ENCODE data around the gene ARHGAP33. TPM values are rescaled to one million over a fixed set of nuclear protein-coding genes. Genes with fewer than 3 reads are reported as not detected.

ARHGAP33 gene
- total RNA-seq, 2 donors from 2014 or later: 1.3 to 1.4 TPM

DNA sequence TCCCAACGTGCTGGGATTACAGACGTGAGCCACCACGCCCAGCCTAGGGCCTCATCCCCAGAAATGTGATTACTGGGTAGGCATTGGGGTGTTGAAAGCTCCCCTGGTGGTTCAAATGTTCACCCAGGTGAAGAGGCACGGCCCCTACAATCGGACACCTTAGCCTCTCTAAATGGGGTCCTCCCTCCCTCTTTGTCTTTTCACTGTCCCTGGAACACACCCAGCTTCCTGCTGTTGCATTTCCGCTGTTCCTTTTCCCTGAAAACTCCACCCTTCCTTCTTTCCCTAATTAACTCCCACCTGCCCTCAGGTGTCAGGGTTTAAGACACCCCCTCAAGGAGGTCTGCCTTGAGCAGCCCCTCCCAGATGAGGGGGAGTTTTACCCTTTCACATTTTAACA lies 40.9 kb downstream of the ARHGAP33 start:
- Histone ChIP-seq H3K4me1 (no peaks in the 10 kb centered on the region), H3K27ac (no peak overlapping the region), H3K36me3 (no peaks in the 10 kb centered on the region), H3K4me3 (no peak overlapping the region), H3K9me3 (no peaks in the 10 kb centered on the region), H3K27me3 (no peaks in the 10 kb centered on the region)
- TF ChIP-seq, protein P1, sequence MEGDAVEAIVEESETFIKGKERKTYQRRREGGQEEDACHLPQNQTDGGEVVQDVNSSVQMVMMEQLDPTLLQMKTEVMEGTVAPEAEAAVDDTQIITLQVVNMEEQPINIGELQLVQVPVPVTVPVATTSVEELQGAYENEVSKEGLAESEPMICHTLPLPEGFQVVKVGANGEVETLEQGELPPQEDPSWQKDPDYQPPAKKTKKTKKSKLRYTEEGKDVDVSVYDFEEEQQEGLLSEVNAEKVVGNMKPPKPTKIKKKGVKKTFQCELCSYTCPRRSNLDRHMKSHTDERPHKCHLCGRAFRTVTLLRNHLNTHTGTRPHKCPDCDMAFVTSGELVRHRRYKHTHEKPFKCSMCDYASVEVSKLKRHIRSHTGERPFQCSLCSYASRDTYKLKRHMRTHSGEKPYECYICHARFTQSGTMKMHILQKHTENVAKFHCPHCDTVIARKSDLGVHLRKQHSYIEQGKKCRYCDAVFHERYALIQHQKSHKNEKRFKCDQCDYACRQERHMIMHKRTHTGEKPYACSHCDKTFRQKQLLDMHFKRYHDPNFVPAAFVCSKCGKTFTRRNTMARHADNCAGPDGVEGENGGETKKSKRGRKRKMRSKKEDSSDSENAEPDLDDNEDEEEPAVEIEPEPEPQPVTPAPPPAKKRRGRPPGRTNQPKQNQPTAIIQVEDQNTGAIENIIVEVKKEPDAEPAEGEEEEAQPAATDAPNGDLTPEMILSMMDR (IDR thresholded peaks at IDR 0.05): no peak
- no peak for DNase-seq (ENCODE audit: low spot score)

DNA sequence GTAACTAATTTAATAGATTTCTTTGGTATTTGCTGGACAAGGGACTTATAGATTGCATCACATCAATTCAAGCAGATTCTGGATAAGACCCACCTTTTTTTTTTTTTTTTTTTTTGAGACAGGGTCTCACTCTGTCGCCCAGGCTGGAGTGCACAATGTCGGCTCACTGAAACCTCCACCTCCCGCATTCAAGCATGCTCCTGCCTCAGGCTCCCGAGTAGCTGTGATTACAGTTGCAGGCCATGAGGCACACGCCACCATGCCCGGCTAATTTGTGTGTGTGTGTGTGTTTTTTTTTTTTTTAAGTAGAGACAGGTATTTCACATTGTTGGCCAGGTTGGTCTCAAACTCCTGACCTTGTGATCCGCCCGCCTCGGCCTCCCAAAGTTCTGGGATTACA lies 41.5 kb downstream of the ARHGAP33 start:
- Histone ChIP-seq H3K36me3 (no peaks in the 10 kb centered on the region), H3K27ac (no peak overlapping the region), H3K27me3 (no peaks in the 10 kb centered on the region), H3K9me3 (no peaks in the 10 kb centered on the region), H3K4me1 (no peaks in the 10 kb centered on the region), H3K4me3 (no peak overlapping the region)
- DNase-seq (ENCODE audit: low spot score): no peak
- TF ChIP-seq, protein P1 (IDR thresholded peaks at IDR 0.05): no peak

DNA sequence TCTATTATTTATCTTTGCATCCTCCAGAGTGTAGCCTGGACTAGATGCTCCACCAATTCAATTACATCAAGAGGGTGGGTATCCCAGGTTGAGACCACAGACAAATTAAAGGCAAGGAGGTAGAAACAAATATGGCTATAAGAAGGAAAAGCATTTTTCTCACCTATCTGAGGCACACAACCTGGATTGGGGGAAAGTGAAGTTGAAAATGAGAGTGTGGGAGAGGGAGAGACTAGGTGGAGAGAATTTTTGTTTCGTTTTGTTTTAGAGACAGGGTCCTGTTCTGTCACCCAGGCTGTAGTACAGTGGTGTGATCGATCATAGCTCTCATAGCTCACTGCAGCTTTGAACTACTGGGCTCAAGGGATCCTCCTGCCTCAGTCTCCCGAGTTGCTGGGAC lies 43.1 kb downstream of the ARHGAP33 start:
- H3K4me1 ChIP-seq: no peaks in the 10 kb centered on the region
- H3K4me3 ChIP-seq: no peak overlapping the region
- DNase-seq (ENCODE audit: low spot score): no peak
- H3K27me3 ChIP-seq: no peaks in the 10 kb centered on the region
- no peak overlapping the region for H3K27ac ChIP-seq
- H3K9me3 ChIP-seq: no peaks in the 10 kb centered on the region
- TF ChIP-seq, protein P1 (IDR thresholded peaks at IDR 0.05): no peak
- H3K36me3 ChIP-seq: no peaks in the 10 kb centered on the region

DNA sequence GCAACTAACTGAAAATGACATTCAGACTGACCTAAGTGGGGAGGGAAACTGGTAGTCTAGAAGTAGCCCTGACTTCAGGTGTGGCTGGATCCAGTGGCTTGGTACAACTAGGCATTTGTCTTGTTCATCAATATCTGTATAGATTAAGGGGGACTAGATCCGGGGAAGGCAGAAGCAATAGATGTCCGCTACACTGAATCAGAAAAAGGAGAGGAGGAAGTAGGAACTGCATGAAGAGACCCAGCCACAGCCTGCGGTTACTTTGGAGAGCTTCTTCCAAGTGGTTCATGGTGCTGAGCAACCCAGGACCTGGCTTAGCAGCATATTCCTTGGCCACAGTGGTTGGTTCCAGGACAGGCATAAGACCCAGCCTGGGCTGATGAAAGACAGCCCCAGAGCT lies 47.2 kb downstream of the ARHGAP33 start:
- Histone ChIP-seq H3K27ac (no peak overlapping the region), H3K4me3 (no peak overlapping the region), H3K36me3 (no peaks in the 10 kb centered on the region), H3K4me1 (no peaks in the 10 kb centered on the region), H3K9me3 (no peaks in the 10 kb centered on the region), H3K27me3 (no peaks in the 10 kb centered on the region)
- TF ChIP-seq, protein P1 (IDR thresholded peaks at IDR 0.05): no peak
- DNase-seq (ENCODE audit: low spot score): no peak

DNA sequence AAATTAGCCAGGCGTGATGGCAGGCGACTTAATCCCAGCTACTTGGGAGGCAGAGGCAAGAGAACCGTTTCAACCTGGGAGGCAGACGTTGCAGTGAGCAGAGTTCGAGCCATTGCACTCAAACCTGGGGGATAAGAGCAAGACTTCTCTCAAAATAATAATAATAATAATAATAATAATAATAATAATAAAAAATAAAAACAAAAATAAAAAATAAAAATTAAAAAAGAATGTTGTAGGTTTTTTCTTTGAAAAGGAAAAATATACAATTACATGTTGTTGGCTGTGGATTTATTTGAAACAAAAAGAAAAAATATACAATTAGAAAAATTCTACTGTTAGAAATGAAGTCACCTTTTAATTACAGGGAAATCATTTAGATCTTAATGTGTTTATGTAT lies 48.8 kb downstream of the ARHGAP33 start:
- Histone ChIP-seq H3K36me3 (no peaks in the 10 kb centered on the region), H3K9me3 (no peaks in the 10 kb centered on the region), H3K27ac (no peak overlapping the region), H3K4me1 (no peaks in the 10 kb centered on the region), H3K27me3 (no peaks in the 10 kb centered on the region), H3K4me3 (no peak overlapping the region)
- TF ChIP-seq, protein P1 (IDR thresholded peaks at IDR 0.05): no peak
- no peak for DNase-seq (ENCODE audit: low spot score)

DNA sequence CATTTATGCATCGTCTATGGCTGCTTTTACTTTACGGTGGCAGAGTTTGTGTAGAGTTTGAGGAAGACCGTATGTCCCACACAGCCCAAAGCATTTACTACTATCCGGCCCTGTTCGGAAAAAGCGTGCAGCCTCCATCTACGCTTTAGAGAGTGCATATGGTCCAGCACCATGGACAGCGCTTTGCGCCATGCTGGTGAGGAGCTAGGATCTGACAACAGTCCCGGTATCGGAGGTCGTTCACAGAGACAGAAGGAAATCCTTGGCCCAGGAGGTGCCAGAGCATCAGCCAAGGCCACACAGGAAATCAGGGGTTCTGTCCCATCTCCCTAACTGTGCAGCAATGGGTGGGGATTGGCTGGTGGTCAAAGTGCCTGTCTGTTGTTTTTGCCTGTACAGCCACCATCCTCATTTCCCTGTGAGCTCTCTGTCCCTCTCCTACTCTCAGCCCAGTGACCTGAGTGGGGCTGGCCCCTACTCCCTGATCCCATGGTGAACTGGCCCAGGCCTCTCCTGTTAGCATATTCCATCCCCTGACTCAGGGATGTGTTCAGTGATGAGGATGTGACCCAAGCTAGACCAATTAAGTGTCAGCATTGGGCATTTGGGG lies 53.4 kb downstream of the ARHGAP33 start:
- no peak overlapping the region for H3K4me3 ChIP-seq
- H3K27me3 ChIP-seq: no peaks in the 10 kb centered on the region
- no peaks in the 10 kb centered on the region for H3K36me3 ChIP-seq
- DNase-seq (ENCODE audit: low spot score): no peak
- H3K27ac ChIP-seq: no peak overlapping the region
- H3K4me1 ChIP-seq: no peaks in the 10 kb centered on the region
- no peaks in the 10 kb centered on the region for H3K9me3 ChIP-seq
- TF ChIP-seq, protein P1 (IDR thresholded peaks at IDR 0.05): no peak

Data from right atrium auricular region (tissue), 2 donors.